AG04449 (cell line): ENCODE results near the gene PHF3.

Experiments
- CTCF ChIA-PET: fragments of 350-600 bp; formaldehyde crosslinking; extraction: SDS; loops from one replicate; lab custom pipeline; 2021; ENCODE audit warnings: antibody characterized with exemption; lab: Yijun Ruan, JAX
- POLR2A ChIA-PET: fragments of 400-600, 350-600 bp; formaldehyde crosslinking; extraction: SDS; loops from one replicate; lab custom pipeline; 2020; ENCODE audit warnings: antibody characterized with exemption, inconsistent platforms; lab: Yijun Ruan, JAX
- DNase-seq: peaks from one replicate; pipeline ENCODE4 v3.0.0-alpha.2; 2010; ENCODE audit warnings: low read depth, low spot score
- H3K4me3 ChIP-seq: 2 replicates; pipeline ENCODE4 v1.5.1; 2011; ENCODE audit warnings: low read depth, mild to moderate bottlenecking, control low read depth, low read length
- TF ChIP-seq, protein P1 (sequence below): IDR thresholded peaks from one replicate; pipeline ENCODE4 v1.5.1; 2011; ENCODE audit warnings: mild to moderate bottlenecking, moderate library complexity, low read length, control low read depth, inconsistent platforms; ENCODE audit not compliant: insufficient read depth; ENCODE audit errors: missing control alignments

PHF3 gene

DNA sequence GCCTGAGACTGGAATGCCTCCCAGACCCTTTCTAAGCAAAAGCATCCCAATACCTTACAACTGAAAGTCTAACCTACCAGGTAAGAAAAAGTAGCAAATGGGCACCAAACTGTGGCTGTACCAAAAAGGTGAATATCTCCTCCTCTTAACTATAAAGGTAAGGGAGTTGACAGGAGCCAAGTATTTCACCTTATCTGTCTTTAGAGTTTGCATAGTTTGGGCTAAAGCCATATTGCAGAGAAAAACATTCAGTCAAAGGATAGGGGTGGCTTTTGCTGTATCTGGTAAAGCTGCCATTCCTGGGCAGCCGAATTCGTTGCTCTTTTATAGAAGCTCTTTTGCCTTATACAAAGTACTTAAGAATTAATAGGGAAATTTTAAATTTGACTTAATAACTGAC, 38.1 kb downstream of the PHF3 start:
- H3K4me3 ChIP-seq = no peak overlapping the region
- TF ChIP-seq, protein P1, sequence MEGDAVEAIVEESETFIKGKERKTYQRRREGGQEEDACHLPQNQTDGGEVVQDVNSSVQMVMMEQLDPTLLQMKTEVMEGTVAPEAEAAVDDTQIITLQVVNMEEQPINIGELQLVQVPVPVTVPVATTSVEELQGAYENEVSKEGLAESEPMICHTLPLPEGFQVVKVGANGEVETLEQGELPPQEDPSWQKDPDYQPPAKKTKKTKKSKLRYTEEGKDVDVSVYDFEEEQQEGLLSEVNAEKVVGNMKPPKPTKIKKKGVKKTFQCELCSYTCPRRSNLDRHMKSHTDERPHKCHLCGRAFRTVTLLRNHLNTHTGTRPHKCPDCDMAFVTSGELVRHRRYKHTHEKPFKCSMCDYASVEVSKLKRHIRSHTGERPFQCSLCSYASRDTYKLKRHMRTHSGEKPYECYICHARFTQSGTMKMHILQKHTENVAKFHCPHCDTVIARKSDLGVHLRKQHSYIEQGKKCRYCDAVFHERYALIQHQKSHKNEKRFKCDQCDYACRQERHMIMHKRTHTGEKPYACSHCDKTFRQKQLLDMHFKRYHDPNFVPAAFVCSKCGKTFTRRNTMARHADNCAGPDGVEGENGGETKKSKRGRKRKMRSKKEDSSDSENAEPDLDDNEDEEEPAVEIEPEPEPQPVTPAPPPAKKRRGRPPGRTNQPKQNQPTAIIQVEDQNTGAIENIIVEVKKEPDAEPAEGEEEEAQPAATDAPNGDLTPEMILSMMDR = no peak
- DNase-seq = no peak
- POLR2A ChIA-PET = no interaction called here
- CTCF ChIA-PET = interaction anchor here (1.6 kb wide), 1 partner anchor 75 kb away, joined by 5 read pairs; no protein-coding TSS in a partner anchor

DNA sequence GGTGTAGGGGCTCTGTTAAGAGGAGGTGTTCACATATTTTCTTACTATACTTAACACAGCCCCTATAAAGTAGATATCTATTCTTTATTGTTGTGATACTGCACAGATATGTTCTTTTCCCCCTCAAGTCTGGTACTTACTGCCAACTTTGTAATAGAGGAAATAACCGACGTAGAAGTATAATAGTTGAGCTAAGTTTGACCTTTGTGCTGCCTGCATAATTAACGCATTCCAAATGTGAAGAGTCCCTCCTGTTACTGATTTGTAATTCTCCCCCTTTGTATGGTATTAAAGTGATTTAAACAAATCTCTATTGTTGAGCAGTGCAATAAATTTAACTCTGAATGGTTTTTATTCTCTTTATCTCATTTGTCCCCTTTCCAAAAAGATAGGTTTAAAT, 39.0 kb downstream of the PHF3 start:
- TF ChIP-seq, protein P1 = no peak
- no peak for DNase-seq
- ChIA-PET POLR2A (no interaction called here), CTCF (no interaction called here)
- H3K4me3 ChIP-seq = no peak overlapping the region

DNA sequence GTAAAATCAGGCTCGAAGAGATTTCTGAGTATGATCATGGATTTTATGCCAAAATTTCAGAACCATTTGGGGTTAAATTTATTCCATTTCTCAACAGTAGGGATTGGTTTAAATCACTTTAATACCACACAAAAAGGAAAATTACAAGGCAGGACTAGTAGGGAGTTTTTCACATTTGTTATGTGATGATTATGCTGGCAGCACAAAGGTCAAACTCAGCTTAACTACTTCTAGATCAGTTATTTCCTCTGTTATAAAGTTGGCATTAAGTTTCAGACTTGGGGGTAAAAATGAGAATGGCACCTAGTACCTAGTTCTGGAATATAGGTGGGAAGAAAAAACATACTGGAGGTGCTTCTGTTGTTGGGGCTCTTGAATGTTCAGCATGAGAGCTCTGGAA, 39.5 kb downstream of the PHF3 start:
- CTCF ChIA-PET = no interaction called here
- no peak overlapping the region for H3K4me3 ChIP-seq
- TF ChIP-seq, protein P1 = no peak
- DNase-seq = no peak
- POLR2A ChIA-PET = no interaction called here

DNA sequence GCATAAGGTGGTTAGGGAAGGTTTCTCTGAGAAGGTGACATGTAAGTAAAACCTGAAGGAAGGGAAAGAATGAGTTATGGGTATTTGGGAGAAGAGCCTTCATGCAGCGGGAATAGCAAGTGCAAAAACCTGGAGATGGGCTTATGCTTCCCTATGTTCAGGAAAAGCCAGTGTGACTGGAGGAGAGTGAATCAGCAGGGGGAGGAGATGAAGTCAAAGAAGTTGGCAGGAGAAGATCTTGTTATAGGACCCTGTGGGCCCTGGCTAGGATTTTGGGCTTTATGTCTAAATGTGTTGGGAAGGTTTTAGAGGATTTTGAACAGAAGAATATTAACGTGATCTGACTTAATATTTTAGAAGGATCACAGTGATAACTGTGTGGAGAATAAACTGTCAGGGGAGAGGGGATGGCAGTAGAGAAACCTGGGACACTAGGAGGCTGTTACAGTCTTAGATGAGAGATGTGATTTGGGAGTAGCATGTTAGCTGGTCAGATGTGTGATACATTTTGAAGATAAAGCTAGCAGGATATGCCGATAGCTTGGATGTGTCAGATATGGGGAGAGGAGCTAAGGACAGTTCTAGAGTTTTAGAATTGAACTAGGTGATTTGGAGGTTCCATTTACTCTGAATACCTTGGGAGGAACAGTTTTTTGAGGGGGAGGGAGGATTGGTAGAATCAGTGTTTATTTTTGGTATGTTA, 41.0 kb downstream of the PHF3 start:
- POLR2A ChIA-PET = no interaction called here
- TF ChIP-seq, protein P1 = no peak
- DNase-seq = no peak
- no peak overlapping the region for H3K4me3 ChIP-seq
- CTCF ChIA-PET = no interaction called here

DNA sequence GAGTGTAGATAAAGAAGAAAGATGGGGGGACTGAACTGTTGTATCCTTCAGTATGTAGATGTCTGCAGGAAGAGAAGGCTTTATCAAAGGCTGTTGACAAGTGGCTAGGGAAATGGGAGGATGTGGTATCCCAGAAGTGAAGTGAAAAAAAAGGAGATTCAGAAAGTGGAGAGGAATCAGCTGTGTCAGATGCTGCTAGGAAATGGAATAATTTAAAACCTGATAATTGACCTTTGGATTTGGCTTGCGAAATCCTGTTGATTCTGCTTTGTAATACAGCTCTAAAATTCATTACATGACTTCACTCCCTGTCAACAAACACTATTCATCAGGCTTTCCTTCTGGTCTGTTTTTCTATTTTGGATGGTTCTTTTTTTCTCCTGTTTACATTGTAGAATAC, 41.7 kb downstream of the PHF3 start:
- CTCF ChIA-PET = no interaction called here
- no peak overlapping the region for H3K4me3 ChIP-seq
- TF ChIP-seq, protein P1 = no peak
- POLR2A ChIA-PET = no interaction called here
- no peak for DNase-seq

DNA sequence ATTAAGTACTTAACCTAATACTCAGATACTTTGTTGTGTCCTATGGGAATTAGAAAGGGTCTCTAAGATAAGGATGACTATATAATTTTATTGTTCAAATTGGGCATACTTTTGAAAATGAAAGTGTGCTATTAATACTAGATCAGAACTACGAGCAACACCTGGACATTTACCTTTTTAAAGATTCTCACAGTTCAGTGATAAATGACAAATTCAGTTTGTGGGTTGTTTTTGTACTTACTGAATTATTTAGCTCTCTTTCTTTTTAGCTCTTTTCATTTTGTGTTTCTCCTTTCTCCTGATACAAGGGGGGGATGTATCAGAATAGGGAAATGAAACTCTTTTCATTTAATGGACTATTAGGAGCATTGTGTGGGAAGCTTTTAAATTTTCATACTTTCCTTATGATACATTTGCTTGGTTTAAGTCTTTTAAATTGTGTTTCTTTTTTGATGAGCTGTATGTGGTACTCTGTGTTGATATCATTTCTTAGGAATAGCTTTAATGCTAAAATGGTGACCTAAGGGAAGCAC, 47.5 kb downstream of the PHF3 start:
- DNase-seq = no peak
- ChIA-PET POLR2A (no interaction called here), CTCF (interaction anchor here (1.0 to 1.4 kb wide), 4 partner anchors 27 to 109 kb away, joined by 3 to 7 read pairs (median 6); no protein-coding TSS in a partner anchor)
- H3K4me3 ChIP-seq = no peak overlapping the region
- TF ChIP-seq, protein P1 = no peak
